ENCODE data around the gene GSG1L2.

DNA sequence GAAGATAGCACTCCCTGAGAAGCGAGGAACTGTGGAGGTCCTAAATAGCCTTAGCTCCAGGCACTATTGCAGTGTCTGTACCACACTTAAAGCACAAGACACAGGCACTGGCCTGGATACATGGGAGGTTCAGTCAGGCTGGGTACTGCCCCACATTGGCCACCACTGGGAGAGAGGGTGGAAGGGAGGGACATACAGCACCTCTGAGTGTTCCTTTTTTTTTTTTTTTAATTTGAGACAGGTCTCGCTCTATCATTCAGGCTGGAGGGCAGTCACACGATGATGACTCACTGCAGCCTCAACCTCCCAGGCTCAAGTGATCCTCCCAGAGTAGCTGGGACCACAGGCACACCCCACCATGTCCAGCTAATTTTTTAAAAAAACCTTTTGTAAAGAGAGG is 1.4 kb downstream of the GSG1L2 start:
- TF ChIP-seq GATA3 (IDR thresholded peaks at IDR 0.05; ENCODE audit: low read depth, low read length), result no peak
- TF ChIP-seq GATA2 (IDR thresholded peaks at IDR 0.05; ENCODE audit: low read depth, low read length), result no peak
